Gastrocnemius medialis (tissue), 4 donors: Measurements from ENCODE around the gene SUPT4H1.

Source experiments
- CTCF ChIP-seq, 5 experiments: fragments of 450-650 bp in 3 of 5; fragments of 200-600 bp in 2 of 5; sonication (generic) in 2 of 5; IDR thresholded peaks in 4 of 5; conservative IDR thresholded peaks in 1 of 5; 1 replicate in 4 of 5; 2 replicates in 1 of 5; pipeline ENCODE4 v1.5.1; 2016 to 2019; ENCODE audit warnings: antibody characterized with exemption in 5 of 5, mild to moderate bottlenecking in 3 of 5, moderate library complexity in 3 of 5
- POLR2A ChIP-seq, 2 donors: fragments of 450-650 bp; IDR thresholded peaks; one replicate each; pipeline ENCODE4 v1.6.1; 2017; ENCODE audit warnings: antibody characterized with exemption in 2 of 2, mild to moderate bottlenecking in 2 of 2, moderate library complexity in 2 of 2

- no peak for TF ChIP-seq CTCF (IDR thresholded peaks at IDR 0.05 in 4 of 5, conservative IDR thresholded peaks at IDR 0.05 in 1 of 5)
- no peak for TF ChIP-seq POLR2A (IDR thresholded peaks at IDR 0.05)
Measured at GRCh38 chr17:58362368-58363014, 10.5 kb upstream of the SUPT4H1 start.
